GM21390 (cell line): ENCODE measurements around the gene ERO1A.
"Not testable (repeated sequence)": the region's sequence is repeated elsewhere in the genome, so short reads cannot be mapped to it uniquely, and the experiment has no call there.

Source experiments
- ATAC-seq: cut with Tn5 transposase; IDR thresholded peaks from one replicate; pipeline ENCODE4 v1.9.1; 2021; ENCODE audit not compliant: unreplicated experiment

Gene ERO1A, protein sequence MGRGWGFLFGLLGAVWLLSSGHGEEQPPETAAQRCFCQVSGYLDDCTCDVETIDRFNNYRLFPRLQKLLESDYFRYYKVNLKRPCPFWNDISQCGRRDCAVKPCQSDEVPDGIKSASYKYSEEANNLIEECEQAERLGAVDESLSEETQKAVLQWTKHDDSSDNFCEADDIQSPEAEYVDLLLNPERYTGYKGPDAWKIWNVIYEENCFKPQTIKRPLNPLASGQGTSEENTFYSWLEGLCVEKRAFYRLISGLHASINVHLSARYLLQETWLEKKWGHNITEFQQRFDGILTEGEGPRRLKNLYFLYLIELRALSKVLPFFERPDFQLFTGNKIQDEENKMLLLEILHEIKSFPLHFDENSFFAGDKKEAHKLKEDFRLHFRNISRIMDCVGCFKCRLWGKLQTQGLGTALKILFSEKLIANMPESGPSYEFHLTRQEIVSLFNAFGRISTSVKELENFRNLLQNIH

DNA sequence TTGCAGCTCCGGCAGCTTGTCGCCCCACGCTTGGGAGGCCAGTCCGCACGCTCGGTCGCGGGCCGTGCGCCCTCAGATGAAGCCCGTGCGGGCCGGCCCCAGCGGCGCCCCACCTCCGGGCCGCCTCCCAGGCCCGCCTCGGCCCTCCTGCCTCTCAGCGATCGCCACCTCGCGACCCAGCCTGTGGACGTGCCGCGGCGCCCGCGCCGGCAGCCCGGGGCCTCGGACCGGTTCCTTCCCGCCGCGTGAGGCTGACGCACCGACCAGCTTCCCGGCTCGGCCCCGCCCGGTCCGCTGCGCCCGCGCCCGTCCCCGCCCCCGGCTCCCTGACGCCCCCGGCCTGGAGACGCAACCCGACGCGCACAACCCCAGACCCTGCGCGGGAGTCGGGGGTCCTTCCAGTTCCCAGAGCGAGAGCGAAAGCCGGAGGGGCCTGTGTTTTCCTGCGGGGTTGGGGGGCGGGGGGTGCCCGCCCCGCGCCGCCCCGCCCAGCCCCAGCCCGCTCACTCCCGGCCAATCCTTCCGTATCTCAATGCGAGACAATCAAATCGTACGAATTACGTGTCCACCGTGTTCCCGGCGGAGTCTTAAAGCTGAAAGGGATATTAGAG lies at the start of gene ERO1A:
TSS of gene ERO1A (minus strand) at position 78 of the 611 bp plus-strand sequence. CDS start at position 1, 77 bp downstream.
- peak; percentile 69 for ATAC-seq

DNA sequence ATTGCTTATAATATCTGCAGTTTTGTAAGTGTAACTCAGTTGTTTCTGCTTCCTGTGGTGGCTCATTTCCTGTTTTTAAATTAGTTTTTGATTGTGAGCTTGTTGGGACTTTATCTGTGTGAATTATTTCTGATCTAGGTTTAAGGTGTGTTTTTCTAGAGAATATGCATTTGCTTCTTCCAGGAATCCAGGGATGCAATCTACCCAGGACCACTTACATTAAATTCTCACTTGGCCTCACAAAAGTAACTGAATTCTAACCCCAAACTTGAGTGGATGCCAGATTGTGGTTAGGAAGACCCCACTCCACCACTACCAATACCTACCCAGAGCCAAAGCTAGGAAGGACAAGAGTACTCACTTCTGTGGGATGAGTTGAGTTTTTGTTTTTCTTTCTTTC lies 46.5 kb upstream of the ERO1A start:
- ATAC-seq, result no peak

DNA sequence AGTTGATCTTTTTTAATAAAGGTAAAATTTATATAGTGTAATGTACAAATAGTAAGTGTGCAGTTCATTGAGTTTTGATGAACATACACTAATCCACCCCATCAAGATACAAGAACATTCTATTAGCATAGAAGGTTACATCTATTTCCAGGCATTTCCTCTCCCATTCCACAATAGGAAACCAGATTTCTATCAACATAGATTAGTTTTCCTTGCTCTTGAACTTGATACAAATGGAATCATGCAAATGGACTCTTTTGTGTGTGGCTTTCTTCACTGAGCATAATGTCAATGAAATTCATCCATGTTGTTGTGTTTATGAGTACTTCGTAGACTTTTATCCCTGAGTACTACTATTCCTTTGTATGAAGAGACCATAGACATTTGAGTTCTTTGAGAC lies 45.4 kb upstream of the ERO1A start:
- ATAC-seq, result no peak

DNA sequence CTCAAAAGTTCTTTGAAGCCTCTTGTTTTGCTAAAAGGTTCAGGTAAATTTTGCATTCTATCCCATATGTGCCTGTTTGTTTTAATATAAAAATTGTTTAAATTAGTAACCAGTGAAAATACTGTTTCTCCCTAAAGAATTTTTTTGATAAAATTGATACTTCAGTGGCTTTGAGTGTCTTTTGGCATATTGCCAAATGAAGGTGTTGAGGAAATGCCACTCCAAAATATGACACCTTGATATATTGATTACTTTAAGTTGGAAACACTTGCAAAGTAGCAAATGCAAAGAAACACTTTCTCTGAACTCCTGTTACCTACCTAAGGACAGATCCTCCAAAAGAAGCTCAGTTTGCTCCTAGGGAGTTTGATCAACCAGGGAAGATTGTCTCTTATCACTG lies 43.1 kb upstream of the ERO1A start:
- ATAC-seq, result no peak

DNA sequence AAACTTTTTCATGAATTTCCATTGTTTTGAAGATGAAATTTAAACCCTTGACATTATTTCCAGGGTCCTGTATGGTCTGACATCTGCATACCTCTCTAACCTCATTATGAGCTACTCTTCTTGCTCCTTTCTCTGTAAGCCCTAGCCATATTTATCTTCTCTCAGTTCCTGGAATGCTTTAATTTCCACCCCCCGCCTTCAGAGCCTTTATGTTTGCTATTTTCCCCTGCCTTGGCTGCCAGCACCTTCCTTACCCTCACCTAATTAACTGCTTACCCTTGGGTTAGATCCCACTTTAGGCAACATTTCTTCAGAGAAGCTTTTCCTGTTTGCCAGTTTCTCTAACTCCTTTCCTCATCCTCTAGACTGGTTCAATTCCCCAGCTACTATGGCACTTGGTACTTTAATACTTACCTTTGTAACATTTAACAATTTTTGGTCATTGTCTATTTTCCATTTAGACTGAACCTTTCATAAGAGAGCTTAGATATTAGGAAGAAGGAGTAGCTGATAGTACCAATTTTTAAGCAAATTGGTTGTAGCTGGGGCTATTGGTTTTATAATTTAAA lies 40.6 kb upstream of the ERO1A start:
- no peak for ATAC-seq

DNA sequence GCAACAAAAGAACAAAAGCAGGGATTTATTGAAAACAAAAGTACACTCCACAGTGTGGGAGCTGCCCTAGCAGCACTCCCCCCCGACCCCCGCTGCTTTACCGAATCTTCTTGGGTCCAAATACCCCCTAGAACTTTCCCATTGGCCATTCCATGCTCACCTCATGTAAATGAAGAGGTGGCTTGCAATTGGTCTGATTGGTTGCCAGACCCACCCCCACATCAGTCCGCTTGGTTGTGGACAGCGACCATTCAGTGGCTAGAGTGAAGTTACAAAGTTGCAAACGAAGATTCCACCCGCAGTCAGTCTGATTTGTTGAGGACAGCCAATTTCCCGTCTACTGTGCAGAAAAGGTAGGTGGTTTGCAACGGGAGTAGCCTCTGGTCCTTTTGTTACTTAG lies 38.5 kb upstream of the ERO1A start:
- no peak for ATAC-seq

DNA sequence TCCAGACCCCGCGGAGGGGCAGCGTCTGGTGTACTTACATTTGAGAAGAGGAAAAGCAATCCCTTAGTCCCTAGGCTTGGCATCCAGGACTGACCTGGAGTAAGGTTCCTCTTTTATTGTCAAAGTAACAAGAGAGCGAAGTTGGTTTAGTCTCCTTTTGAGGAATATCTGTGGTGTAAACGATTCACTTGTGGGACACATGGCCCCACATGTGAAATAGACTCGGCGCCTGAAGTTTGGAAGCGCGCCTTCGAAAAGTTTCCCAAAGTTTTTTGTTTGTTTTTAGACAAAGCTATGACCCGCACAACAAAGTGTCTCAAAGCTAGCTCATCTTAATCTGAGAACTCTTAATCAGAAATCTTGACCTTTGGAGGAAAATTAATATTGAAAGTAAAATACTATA lies 35.4 kb upstream of the ERO1A start:
- ATAC-seq, result no peak

DNA sequence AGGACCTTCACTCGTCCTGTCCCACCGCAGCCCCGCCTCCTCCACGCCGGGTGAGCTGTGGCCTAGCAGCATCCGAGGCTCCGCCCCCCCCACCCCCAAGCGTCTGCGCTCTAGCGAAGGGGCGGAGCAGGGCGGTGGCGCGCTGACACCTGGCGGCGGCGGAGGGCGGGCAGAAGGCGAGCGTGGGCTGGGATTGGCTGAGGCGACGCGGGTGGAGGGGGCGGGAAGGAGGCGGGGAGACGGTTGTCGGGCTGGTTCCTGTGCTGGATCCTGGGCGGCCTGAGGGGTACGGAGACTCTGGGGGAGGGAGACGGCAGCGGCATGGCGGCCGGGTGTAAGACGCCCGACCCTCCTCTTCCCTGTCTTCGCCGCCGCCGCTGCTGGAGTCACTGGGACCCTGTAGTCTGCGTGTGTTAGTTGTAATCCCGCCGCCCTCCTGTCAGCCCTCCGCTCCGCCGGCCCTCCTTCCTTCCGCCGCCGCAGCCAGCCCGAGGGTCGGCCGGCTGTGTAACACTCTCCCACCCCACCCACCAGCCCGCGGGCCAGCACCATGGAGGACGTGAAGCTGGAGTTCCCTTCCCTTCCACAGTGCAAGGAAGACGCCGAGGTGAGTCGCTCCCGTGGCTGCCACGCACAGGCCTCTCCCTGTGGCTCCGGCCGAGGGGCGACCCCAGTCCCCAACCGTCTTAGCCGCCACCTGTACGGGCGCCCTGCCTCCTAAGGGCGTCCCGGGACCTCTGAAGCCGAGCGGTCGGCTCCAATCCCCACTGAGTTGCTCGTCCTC lies 34.8 kb upstream of the ERO1A start, which contains the start of gene STYX:
TSS of gene STYX (plus strand) at position 242 of the 784 bp plus-strand sequence. CDS start at position 551, 309 bp downstream.
- peak; percentile 91 for ATAC-seq

DNA sequence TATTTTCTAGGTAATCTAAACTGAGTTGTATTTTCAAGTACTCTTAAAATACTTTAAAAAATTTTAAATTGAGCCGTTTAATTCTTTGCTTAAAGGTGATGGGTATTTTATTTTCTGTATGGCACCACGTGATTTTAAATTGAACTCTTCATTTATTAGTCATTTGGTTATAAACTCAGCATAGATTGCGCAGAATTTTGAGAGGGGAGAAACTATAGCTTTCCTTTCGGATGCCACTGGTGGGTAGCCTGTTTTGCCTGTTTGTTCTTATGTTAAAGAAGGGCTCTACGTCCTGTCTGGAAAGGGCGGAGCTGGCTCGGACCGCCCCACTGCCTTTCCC lies 34.2 kb upstream of the ERO1A start:
- no peak for ATAC-seq

DNA sequence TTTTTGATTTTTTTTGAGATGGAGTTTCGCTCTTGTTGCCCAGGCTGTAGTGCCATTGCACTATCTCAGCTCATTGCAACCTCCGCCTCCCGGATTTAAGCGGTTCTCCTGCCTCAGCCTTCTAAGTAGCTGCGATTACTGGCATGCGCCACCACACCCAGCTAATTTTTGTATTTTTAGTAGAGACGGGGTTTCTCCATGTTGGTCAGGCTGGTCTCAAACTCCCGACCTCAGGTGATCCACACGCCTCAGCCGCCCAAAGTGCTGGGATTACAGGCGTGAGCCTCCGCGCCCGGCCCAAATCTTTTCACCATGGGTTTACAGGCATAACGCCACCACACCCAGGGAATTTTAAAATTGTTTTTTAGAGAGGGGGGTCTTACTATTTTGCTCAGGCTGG lies 33.7 kb upstream of the ERO1A start:
- ATAC-seq, result not testable (repeated sequence)

DNA sequence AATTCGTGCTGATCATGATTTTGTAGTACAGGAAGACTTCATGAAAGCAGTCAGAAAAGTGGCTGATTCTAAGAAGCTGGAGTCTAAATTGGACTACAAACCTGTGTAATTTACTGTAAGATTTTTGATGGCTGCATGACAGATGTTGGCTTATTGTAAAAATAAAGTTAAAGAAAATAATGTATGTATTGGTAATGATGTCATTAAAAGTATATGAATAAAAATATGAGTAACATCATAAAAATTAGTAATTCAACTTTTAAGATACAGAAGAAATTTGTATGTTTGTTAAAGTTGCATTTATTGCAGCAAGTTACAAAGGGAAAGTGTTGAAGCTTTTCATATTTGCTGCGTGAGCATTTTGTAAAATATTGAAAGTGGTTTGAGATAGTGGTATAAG lies 32.2 kb upstream of the ERO1A start:
- ATAC-seq, result not testable (repeated sequence)

DNA sequence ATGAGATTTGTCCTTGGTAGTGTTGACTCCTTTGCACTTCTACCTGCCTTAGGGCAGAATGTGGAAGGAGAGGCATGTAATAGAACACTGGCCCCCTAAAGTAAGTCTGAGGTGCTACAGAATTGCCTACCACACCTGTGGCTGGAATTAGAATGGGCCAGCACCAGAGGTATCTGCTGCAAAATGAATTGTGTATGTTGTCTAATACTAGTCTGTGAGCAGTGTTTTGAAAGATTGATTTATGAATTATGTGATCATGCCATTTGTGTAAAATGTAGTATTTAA lies 28.9 kb upstream of the ERO1A start:
- no peak for ATAC-seq

DNA sequence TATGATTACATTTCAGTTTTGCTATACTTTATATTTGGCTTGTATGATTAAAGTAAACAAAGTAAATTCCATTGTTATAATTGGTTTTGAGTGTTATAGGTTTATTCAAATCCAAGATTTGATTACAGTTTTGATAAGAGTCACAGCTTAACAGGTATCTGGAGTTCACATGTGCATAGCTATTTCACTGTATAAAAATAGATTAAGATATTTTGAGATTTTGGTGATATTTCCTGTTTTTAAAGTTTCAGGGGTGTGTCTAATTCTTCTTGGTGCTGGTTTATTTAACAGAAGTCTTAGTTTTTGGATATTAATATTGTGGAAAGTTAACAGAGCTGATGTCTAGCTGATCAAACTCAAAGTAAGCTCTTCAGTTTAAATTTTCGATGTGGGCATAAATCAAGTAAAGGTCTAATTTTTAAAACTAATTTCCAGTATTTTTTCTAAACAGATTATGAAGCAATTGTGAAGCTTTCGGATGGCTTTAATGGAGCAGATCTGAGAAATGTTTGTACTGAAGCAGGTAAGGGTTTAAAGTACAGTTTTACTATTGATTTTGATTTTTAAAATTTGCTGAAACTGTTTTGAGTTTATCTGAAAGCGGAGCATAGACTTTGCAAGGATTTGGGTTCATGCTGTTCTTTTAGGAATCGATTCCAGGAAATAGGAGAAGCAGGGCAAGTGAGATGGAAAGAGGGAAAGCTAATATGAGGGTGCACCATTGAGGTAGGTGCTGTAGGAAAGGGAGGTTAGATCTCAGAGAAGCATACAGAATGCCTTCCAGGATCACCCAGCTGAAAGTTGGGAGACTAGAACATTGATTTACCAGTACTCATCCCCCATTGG lies 28.4 kb upstream of the ERO1A start:
- ATAC-seq, result no peak

DNA sequence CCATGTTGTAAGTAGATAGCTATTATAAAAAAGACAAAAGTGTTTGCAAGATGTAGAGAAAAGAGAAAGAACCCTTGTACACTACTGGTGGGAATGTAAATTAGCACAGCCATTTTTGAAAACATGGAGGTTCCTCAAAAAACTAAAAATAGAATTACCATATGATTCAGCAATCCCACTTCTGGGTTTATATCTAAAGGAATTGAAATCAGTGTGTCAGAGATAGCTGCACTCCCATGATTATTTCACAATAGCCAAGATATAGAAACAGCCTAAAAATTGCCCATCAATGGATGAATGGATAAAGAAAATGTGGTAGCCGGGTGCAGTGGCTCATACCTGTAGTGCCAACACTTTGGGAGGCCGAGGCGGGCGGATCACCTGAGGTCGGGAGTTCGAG lies 20.8 kb upstream of the ERO1A start:
- no peak for ATAC-seq

DNA sequence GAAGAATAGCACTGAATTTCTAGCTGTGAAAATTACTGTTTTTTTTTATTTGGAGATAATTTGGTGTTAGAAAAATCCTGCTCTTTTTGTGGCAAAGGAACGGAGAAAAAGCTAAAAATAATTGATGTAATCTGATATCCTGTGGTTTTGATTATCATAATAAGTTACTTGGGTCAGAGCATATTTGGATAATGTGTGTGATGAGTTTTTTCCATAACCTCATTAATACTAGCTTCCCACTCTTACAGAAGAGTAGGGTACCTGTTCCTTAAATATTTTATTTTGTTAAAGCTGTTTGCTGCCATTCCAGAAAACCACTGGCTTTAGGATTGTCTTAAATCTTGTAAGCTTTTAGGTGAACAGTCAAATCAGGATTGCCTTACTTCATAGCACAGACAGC lies 16.3 kb upstream of the ERO1A start:
- no peak for ATAC-seq

DNA sequence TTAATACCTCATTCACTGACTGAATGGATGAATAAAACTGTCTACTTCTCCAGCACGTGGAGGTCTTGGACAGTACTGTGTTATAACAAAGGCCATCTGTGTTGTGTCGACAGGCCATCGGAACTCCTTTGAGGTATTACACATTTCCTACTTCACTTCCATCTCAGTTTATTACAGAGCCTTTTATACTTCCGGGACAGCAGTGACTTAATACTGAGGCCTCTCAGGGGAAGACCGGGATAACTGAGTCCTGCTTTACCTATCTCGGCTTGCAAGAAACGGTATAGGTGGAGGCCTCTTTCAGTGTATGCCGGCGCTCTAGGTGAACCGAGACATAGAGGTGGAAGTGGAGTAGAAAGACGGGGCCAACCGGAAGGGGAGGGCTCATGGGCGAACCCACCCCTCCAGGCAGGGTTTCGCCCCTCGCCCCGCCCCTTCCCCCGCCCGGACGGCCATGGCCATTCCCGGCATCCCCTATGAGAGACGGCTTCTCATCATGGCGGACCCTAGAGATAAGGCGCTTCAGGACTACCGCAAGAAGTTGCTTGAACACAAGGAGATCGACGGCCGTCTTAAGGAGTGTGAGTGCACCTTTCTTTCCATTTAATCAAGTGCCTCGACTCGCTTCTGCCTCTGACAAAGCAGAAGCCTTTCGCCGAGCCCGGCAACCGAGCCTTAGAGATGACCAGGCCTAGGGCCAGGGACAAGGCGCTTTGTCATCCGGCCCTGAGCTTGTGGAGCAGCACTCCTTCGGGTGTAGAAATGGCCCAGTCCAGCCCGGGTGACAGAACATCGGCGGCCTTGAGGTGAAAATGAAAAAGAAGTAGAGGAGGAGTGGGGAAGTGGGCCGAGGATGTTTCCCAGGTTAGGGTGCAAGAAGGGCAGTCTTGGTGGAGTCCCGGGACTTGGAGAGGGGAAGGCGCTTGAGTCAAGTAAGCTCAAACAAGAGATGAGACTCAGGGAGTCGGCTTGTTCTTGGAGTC lies 11.7 kb upstream of the ERO1A start, which contains the start of gene PSMC6:
TSS of gene PSMC6 (plus strand) at position 477 of the 983 bp plus-strand sequence. CDS start at position 497, 20 bp downstream.
- ATAC-seq, result peak; percentile 98

DNA sequence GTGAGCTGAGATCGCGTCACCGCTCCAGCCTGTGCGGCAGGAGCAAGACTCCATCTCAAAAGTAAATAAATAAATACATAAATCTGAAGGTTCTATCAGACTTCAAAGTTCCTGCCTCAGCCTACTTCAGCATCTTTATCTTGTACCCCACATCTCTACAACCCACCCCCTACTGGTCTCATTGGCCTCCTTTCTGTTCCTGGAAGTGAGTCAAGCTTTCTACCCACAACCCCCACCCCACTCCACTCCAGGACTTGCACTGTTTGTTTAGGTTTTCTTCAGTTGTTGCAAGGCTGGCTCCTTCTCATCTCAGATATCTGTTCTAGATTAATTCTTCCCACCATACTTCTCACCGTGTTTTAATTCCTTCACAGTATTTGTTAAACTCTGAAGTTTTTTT lies 10.9 kb upstream of the ERO1A start:
- ATAC-seq, result no peak

DNA sequence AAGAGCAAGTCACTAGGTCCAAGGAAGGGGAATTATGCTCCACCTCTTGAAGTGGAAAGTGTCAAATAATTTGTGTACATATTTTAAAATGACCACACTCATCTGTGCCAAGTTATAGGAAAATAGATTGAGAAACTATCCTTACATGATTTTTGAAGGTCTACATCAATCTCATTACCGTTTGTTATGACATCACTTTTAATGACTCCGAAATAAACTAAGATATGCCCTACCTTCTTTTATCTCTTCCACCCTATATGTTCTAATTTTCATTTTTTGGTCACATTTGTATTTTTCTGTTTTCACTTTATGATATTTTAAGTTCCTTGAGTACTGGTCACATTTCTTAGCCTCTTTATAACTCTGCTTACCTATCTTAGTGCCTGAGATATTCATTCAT lies 8.3 kb upstream of the ERO1A start:
- ATAC-seq, result no peak

DNA sequence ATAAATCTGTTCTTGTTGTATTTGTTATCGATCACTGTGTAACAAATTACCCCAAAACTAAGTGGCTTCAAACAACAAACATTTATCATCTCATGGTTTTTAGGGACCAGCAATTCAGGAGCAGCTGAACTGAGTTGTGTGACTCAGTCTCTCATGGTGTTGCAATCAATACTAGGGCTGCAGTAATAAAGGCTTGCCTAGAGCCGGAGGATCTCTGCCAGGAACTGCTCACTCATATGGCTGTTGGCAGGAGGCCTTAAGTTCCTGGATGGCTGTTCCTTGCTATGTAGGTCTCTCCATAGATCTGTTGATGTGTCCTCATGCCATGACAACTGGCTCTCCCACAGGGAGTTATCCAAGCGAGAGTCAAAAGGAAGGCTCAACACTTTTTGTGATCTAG lies 7.9 kb upstream of the ERO1A start:
- no peak for ATAC-seq
